ENCODE data around the gene GUSB.

The GUSB gene

DNA sequence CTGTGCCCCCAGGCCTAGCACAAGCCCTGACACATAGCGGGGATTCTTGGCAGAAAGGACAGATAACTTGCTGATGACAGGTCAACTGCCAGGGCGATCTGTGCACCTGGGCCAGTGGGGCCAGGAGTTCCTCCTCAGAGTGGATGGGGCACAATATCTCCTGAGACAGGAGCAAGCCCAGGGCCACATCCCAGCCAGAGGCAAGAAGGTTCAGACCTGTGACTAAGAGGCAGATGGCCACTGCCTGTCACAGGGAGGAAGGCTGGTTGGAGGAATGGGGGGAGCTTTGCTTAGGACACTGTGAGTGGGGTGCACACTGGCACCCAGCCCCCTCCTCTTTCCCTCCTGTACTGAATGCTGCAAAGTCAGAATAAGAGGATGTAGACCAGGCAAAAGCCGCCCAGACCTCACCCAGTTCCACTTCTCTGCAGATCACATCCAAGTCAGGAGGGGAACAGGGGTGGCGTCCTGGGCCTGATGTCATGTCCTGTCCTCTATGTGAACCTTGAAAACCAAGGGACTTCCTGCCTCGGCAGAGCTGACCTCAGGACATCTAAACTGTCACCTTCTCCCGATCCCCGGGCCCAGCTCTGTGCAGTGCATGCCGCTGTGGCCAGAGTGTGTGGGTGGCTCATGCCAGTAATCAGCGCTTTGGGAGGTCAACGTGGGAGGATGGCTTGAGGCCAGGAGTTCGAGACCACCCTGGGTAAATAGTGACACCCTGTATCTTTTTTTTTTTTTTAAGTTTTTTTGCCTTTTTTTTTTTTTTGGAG, 1.3 kb downstream of the GUSB start:
- TF ChIP-seq, protein P1, sequence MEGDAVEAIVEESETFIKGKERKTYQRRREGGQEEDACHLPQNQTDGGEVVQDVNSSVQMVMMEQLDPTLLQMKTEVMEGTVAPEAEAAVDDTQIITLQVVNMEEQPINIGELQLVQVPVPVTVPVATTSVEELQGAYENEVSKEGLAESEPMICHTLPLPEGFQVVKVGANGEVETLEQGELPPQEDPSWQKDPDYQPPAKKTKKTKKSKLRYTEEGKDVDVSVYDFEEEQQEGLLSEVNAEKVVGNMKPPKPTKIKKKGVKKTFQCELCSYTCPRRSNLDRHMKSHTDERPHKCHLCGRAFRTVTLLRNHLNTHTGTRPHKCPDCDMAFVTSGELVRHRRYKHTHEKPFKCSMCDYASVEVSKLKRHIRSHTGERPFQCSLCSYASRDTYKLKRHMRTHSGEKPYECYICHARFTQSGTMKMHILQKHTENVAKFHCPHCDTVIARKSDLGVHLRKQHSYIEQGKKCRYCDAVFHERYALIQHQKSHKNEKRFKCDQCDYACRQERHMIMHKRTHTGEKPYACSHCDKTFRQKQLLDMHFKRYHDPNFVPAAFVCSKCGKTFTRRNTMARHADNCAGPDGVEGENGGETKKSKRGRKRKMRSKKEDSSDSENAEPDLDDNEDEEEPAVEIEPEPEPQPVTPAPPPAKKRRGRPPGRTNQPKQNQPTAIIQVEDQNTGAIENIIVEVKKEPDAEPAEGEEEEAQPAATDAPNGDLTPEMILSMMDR (IDR thresholded peaks at IDR 0.05; ENCODE audit: unreplicated experiment in 3 of 3) = no peak
- peaks cover 12% of the 10 kb centered on the region for H3K36me3 Mint-ChIP-seq (ENCODE audit: low read depth)
- no peaks in the 10 kb centered on the region for H3K4me1 Mint-ChIP-seq
- H3K4me3 Mint-ChIP-seq = peak overlapping the region; percentile 74 to 81 (median 79)
- no peaks in the 10 kb centered on the region for H3K9me3 Mint-ChIP-seq
- peak overlapping the region in 2 of 3 experiments; percentile 28 to 41 for H3K27ac Mint-ChIP-seq
- H3K27me3 Mint-ChIP-seq (ENCODE audit: low read depth) = no peaks in the 10 kb centered on the region

DNA sequence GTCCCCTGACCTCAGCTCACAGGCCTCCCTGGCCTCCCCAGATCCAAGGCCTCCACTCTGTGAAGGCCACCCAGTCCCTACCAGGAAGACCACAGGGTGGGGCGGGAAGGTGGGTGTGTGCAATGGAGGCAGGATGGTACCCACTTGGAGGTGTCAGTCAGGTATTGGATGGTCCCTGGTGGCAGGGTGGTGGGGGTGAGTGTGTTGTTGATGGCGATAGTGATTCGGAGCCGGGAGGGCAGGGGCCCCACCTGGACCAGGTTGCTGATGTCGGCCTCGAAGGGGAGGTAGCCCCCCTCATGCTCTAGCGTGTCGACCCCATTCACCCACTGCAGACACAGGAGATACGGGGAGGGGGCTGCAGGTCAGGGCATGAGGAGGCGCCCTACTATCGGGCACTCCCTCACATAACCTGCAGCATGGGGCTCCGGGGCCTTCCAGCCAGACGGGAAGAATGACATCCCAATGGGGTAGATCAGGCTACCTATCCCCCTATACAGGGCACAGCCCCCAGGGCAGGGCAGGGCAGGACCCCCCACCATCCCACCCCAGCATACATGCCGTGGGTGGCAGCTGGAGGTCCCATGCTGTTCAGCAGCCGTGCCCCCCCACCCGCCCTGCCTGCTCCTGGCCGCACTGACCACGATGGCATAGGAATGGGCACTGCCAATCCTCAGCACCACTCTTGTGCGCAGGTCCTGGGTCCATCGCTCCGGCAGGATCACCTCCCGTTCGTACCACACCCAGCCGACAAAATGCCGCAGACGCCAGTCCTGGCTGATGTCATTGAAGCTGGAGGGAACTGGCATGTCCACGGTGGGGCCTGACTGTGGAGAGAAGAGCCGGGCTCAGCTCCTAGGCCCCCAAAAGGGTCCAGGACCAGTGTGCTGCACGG, 2.2 kb downstream of the GUSB start:
- no peak overlapping the region for H3K27ac Mint-ChIP-seq
- TF ChIP-seq, protein P1 (IDR thresholded peaks at IDR 0.05; ENCODE audit: unreplicated experiment in 3 of 3) = no peak
- H3K4me3 Mint-ChIP-seq = peak overlapping the region; percentile 74 to 81 (median 79)
- H3K9me3 Mint-ChIP-seq = no peaks in the 10 kb centered on the region
- H3K36me3 Mint-ChIP-seq (ENCODE audit: low read depth) = peaks cover 12% of the 10 kb centered on the region
- no peaks in the 10 kb centered on the region for H3K27me3 Mint-ChIP-seq (ENCODE audit: low read depth)
- no peaks in the 10 kb centered on the region for H3K4me1 Mint-ChIP-seq

DNA sequence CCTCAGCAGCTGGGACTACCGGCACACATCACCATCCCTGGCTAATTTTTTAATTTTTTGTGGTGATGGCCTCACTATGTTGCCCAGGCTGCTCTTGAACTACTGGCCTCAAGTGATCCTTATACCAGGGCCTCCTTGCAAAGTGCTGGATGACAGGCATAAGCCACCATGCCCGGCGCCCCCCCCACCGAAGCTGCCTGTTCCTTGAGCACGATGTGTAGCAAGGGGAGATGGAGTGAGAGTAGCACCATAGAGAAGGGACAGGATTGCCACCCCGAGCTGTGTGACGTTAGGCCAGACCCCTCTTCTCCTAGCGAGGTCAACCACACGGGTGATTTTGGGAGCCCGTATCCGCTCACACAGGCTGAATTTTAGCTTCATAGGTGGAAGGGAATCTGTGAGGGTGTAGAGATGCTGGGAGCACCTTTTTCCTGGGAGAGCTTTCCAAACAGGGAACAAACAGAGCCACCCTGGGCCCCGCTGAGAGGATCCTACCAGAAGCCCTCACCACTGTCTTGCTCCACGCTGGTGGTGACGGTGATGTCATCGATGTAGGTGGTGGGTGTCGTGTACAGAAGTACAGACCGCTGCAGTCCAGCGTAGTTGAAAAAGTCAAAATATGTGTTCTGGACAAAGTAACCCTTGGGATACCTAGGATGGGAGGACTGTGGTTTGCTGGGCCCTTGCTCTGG, 3.0 kb downstream of the GUSB start:
- peak overlapping the region; percentile 35 to 64 (median 60) for H3K4me3 Mint-ChIP-seq
- no peak overlapping the region for H3K27ac Mint-ChIP-seq
- H3K9me3 Mint-ChIP-seq = no peaks in the 10 kb centered on the region
- H3K4me1 Mint-ChIP-seq = no peaks in the 10 kb centered on the region
- no peaks in the 10 kb centered on the region for H3K27me3 Mint-ChIP-seq (ENCODE audit: low read depth)
- TF ChIP-seq, protein P1 (IDR thresholded peaks at IDR 0.05; ENCODE audit: unreplicated experiment in 3 of 3) = no peak
- peaks cover 13% of the 10 kb centered on the region for H3K36me3 Mint-ChIP-seq (ENCODE audit: low read depth)

DNA sequence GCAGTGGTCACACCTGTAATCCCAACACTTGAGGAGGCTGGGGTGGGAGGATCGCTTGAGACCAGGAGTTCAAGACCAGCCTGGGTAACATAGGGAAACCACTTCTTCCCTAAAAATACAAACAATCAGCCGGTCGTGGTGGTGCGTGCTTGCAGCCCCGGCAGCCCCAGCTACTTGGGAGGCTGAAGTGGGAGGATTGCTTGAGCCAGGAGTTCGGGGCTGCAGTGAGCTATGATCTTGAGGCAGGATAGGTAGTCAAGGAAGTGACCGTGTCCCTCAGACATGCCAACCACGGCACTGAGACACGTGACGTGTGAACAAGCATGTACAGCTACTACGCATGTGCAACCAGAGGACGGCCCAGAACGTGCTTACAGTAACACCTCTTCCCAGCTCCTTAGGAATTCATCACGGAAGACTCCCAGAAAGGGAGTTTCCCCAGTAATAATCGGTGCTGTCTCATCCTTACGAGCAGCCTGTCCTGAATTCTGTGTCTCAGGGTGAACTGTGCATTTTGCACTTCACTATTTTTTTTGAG, 5.3 kb downstream of the GUSB start:
- H3K27ac Mint-ChIP-seq = peak overlapping the region in 1 of 3 experiments; percentile 37
- H3K27me3 Mint-ChIP-seq (ENCODE audit: low read depth) = no peaks in the 10 kb centered on the region
- no peaks in the 10 kb centered on the region for H3K4me1 Mint-ChIP-seq
- TF ChIP-seq, protein P1 (IDR thresholded peaks at IDR 0.05; ENCODE audit: unreplicated experiment in 3 of 3) = no peak
- H3K4me3 Mint-ChIP-seq = peak overlapping the region in 1 of 3 experiments; percentile 62
- H3K9me3 Mint-ChIP-seq = no peaks in the 10 kb centered on the region
- peaks cover 28% of the 10 kb centered on the region for H3K36me3 Mint-ChIP-seq (ENCODE audit: low read depth)

DNA sequence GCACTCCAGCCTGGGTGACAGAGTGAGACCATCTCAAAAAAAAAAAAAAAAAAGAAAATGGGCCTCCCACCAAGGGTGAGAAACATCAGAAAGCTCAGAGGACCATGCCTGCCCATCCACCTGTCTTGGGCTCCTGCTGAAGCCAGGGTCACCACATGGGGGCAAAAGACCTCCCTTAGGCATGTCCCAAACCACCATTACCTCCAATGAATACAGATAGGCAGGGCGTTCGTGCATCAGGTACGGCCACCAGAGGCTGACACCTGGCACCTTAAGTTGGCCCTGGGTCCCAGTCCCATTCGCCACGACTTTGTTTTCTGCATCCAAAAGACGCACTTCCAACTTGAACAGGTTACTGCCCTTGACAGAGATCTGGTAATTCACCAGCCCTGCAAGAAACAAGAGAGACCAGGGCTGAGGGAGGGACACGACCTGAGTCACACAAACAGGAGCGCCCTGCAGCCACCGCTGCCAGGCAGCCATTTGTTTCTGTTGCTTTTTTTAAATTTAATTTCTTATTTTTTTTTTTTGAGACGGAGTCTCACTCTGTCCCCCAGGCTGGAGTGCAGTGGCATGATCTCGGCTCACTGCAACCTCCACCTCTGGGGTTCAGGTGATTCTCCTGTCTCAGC, 6.1 kb downstream of the GUSB start:
- no peak overlapping the region for H3K4me3 Mint-ChIP-seq
- TF ChIP-seq, protein P1 (IDR thresholded peaks at IDR 0.05; ENCODE audit: unreplicated experiment in 3 of 3) = no peak
- H3K4me1 Mint-ChIP-seq = no peaks in the 10 kb centered on the region
- H3K27ac Mint-ChIP-seq = no peak overlapping the region
- H3K27me3 Mint-ChIP-seq (ENCODE audit: low read depth) = no peaks in the 10 kb centered on the region
- H3K36me3 Mint-ChIP-seq (ENCODE audit: low read depth) = peaks cover 31% of the 10 kb centered on the region
- H3K9me3 Mint-ChIP-seq = no peaks in the 10 kb centered on the region
